Kidney capillary endothelial cell (primary cell): ENCODE measurements around the gene CPB1.

ENCODE experiments used
- DNase-seq: peaks from one replicate; pipeline ENCODE4 v3.0.0-alpha.2; 2018; ENCODE audit warnings: low spot score

CPB1 gene

DNA sequence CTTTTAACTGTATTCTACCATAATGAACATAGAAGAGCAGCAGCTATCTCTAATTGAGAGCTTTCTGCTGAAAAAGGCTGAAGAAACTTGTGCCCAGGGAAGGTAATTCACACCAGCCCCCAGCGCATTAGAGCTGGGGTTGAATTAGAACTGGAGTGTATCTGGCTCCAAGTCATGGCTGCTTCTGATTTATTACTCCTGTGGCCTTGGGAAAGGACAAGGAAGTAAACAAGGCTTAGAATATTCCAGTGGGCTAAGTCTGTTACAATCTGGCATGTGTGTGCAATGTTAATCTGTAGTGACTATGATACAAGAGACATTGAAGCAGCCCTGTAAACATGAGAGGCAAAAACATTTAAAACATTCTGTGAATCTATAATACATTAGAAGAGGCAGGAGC lies 55.6 kb downstream of the CPB1 start:
- DNase-seq = no peak

- no peak for DNase-seq
Measured at GRCh38 chr3:148884261-148884660, 56.6 kb downstream of the CPB1 start.

- DNase-seq = no peak
Measured at GRCh38 chr3:148889828-148890227, 62.2 kb downstream of the CPB1 start.

DNA sequence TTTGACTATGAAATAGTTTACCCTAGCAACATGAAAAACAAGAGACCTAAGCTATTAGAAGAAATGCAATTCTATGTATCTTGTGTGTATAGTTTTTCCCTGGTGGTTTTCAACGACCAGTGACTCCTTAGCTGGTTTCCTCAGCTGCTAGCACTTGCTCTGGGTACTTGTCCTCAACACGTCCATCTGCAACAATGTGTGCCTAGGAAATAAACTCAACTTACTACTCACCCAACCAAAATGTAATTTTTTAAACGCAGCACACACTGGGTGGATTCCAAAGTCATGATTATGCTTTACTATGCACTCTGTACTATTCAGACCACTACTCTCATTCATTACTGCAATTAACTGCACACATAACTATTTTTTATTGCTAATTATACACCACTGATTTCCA lies 68.5 kb downstream of the CPB1 start:
- DNase-seq = no peak

DNA sequence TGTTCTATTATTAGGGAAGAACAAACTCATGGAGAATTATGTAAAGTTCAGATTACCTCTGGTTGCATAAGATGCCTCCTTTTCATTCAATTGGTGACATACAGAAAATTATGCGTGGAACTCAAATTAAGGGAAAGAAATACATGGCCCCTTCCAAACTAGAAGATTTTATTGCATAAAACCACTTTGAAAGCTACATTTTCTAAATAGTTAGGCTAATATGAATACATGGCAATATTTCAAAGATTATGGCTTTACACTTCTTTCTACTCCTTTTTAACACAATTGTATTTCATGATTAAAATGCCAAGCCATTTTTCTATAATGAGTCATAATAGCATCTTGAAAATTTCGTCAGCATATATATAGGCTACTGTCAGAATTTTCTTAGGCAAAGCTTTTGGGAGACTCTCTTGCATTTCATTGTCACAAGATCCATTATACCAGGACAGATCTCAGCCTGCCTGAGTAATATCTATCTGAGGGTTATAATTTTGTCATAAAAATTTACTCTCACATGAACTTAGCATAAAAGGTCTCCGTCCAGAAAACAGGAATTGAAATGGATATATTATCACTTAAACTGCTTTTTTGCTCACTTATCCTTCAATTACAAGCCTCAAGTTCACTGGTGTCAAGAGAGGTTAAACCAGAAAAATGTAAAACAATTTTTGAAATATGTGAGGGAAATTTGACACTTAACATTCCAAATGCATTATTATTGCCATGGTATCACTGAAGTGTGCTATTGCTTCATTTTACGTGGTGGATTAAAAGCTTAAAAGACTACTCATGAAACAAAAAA lies 74.6 kb downstream of the CPB1 start:
- no peak for DNase-seq

- no peak for DNase-seq
Measured at GRCh38 chr3:148903022-148903442, 75.4 kb downstream of the CPB1 start.

GRCh38 chr3:148903941-148904340 lies 76.3 kb downstream of the CPB1 start:
- no peak for DNase-seq

DNA sequence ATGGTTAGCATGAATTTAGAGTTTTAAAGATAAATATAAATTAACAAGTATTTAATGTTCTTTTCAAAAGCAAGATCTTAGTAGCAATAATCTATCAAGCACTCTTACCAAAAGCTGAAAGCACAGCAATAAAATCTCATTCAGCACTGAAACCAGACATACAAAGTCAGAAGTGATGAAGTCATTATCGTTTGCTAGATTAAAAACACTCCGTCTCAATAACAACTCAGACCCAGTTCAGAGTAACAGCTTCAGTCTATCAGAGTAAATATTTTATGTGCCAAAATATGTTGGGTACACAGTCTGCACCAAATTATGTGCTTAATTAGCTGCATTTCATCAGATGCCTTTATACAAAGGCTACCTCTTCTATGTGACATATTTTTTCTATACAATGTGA lies 79.1 kb downstream of the CPB1 start:
- DNase-seq = no peak
